8988T (cell line): ENCODE results near the gene RNF125.

Source experiments
- DNase-seq: peaks from one replicate; pipeline ENCODE4 v3.0.0; 2011

RNF125 gene

GRCh38 chr18:32091724-32092421 is 73.2 kb downstream of the RNF125 start, which contains the start of gene RNF138:
RNF138 (plus strand) TSS chr18:32091874; CDS start chr18:32092777, 903 bp downstream.
- peak; percentile 77 for DNase-seq

- peak; percentile 88 for DNase-seq
Measured at GRCh38 chr18:32092422-32093101, 73.9 kb downstream of the RNF125 start.

DNA sequence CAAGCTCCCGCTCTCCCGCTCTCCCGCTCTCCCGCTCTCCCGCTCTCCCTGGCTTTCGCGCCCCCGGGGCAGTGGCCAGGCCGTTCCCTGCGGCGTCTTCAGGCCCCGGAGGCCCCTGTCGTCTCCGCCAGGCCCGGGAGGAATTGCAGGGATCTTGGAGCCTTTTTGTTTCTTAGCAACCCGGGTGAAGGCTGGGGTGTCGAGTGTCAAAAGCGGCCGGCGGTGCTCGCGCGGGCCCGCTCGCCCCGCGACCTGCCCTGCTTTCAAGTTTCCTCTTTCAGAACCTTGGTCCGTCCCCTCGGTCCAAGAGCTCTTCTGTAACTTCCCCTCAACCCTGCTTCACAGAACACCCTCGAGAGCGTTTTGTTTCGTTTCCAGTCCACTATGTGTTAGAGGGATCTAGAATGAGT is 74.5 kb downstream of the RNF125 start:
- DNase-seq: peak; percentile 31

GRCh38 chr18:32093523-32093922 is 74.9 kb downstream of the RNF125 start:
- DNase-seq: no peak

GRCh38 chr18:32095192-32095899 is 76.7 kb downstream of the RNF125 start:
- no peak for DNase-seq

GRCh38 chr18:32095900-32096229 is 77.2 kb downstream of the RNF125 start:
- DNase-seq: no peak

DNA sequence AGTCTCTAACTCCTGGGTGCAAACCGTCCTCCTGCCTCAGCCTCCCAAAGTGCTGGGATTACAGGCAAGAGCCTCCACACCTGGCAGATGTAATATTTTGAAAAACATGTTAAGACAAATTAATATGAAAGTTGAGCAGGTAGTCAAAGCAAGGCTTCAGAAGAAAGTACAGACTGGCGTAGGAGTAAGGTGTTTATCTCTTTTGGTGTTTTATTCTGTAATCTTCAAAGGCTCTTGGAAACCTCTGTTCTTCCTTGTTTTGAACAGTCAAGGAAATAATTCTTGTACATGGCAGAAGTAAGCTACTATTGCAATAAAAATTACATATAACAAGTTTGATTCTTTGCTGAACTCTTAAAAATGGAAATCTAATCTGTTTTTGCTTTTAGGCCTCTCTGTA is 78.3 kb downstream of the RNF125 start:
- DNase-seq: no peak

GRCh38 chr18:32104516-32104915 is 85.9 kb downstream of the RNF125 start:
- DNase-seq: no peak

DNA sequence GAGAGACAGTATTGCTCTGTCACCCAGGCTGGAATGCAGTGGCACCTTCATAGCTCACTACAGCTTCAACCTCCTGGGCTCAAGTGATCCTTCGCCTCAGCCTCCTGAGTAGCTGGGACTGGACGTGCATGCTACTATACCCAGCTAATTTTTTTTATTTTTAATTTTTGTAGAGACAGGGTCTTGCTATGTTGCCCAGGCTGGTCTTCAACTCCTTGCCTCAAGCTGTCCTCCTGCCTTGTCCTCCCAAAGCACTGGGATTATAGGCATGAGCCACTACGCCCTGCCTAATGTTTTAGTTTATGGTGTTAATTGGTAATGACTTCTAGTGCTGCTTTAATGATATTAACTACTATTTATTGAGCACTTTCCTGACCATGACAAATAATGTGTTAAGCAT is 91.4 kb downstream of the RNF125 start:
- no peak for DNase-seq

DNA sequence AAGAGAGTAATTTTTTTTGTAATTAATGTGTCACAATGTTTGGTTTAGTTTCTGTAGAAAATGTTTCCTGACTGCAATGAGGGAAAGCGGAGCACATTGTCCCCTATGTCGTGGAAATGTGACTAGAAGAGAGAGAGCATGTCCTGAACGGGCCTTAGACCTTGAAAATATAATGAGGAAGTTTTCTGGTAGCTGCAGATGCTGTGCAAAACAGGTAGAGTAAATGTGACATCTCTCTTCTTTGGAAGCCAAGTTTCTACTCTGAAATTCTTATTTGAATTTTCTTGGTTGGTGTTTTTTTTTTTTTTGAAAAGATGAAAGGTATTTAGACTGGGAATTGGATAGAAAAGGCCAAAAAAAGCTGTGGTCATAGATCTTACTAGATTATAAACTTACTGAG is 93.1 kb downstream of the RNF125 start:
- DNase-seq: no peak

DNA sequence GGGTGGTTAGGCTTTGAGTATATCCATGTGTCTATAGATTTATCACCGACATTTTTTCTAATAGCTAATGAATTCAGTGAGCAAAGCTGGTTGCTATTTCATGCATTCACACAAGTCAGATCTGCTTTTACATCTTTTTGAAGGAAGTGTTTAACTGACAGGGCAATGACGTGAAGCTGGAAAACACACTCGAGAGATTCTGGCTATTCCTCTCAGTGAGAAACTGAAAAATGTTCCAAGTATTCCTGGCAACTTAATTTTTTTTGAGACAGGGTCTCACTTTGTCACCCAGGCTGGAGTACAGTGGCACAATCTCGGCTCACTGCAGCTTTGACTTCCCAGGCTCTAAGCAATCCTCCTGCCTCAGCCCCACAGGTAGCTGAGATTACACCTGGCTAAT is 94.2 kb downstream of the RNF125 start:
- DNase-seq: no peak

- no peak for DNase-seq
Measured at GRCh38 chr18:32114293-32114942, 95.8 kb downstream of the RNF125 start.

DNA sequence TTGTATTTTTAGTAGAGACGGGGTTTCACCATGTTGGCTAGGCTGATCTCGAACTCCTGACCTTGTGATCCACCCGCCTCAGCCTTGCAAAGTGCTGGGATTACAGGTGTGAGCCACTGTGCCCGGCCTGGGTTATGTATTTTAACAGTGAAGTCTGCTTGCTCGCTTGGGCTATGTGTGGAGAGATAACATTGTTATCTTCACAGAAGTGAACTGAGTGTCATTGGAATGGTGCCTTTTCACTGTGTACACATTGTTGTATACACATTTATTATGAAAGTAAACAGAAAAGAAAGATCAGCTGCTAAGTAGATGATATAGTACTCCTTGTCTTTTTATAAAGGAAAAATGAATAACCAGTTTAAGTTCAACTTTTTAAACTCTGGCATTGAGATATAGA is 103.4 kb downstream of the RNF125 start:
- DNase-seq: no peak
